NCI-H82 (cell line): Measurements from ENCODE around the gene MRPL28.
"Not testable (repeated sequence)": the region's sequence is repeated elsewhere in the genome, so short reads cannot be mapped to it uniquely, and the experiment has no call there.

Experiments
- DNase-seq: peaks from one replicate; lab custom pipeline; 2025; lab: John Stamatoyannopoulos, UW

MRPL28 gene

DNA sequence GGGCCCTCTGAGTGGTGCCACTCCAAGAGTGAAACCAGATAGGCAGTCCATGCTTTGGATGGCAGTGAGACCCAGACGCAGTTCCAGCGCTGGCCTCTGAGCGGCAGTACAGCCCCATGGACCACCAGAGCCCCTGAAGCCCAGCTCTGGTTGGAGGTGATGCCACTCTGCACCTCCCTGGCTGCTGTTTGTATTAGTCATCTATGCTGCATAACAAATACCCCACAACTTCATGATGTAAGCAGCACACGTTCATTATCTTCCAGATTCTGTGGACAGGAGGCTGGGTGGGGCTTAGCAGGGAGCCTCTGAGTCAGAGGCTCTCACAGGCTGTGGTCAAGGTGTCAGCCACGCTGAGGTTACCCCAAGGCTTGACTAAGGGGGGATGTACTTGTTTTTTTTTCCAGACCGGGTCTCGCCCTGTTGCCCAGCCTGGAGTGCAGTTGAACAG lies 21.6 kb upstream of the MRPL28 start:
- DNase-seq: peak; percentile 75

DNA sequence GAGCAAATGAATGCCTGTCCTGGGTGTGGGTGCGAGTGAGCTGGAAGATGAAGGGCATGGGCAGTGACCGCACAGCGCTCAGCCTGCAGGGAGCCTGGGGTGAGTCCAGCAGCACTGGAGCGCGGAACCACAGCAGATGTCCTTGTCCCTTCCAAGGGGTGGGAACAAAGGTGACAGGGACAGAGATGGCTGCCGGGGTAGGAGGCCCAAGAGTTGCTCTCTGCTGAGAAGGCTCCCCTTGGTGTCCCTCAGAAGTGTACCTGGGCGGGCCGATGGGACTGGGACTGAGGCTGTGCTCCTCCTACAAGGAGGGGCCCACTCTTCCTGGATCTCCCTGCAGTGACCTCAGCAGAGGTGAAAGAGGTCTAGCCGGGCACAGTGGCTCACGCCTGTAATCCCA lies 19.0 kb upstream of the MRPL28 start:
- DNase-seq: no peak

DNA sequence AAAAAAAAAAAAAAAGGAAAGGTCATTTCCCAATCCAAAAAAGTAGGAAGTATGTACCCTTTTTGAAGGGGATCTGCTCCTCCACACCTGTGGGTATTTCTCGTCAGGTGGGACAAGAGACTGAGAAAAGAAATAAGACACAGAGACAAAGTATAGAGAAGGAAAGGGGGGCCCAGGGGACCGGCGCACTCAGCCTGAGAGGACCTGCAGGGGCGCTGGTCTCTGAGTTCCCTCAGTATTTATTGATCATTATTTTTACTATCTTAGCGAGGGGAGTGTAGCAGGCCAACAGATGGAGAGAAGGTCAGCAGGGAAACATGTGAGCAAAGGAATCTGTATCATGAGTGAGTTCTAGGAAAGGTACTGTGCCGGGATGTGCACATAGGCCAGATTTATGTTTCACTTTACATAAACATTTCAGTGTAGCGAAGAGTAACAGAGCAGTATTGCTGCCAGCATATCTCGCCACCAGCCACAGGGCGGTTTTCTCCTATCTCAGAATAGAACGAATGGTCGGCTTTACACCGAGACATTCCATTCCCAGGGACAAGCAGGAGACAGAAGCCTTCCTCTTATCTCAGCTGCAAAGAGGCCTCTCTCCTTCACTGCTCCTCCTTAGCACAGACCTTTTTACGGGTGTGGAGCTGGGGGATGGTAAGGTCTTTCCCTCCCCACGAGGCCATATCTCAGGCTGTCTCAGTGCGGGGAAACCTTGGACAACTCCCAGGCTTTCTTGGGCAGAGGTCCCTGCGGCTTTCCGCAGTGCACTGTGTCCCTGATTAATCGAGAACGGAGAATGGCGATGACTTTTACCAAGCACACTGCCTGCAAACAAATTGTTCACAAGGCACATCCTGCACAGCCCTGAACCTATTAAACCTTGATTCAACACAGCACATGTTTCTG lies 17.7 kb upstream of the MRPL28 start:
- DNase-seq: not testable (repeated sequence)

DNA sequence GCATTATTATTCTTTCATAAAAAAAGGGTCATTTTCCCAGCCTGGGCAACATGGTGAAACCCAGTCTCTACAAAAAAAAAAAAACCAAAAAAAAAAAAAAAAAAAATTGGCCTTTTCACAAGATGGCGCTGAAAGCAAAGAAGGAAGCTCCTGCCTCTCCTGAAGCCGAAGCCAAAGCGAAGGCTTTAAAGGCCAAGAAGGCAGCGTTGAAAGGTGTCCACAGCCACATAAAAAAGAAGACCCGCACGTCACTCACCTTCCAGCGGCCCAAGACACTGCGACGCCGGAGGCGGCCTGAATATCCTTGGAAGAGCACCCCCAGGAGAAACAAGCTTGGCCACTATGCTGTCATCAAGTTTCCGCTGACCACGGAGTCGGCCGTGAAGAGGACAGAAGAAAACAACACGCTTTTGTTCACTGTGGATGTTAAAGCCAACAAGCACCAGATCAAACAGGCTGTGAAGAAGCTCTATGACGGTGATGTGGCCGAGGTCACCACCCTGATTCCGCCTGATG lies 16.4 kb upstream of the MRPL28 start:
- DNase-seq: no peak

DNA sequence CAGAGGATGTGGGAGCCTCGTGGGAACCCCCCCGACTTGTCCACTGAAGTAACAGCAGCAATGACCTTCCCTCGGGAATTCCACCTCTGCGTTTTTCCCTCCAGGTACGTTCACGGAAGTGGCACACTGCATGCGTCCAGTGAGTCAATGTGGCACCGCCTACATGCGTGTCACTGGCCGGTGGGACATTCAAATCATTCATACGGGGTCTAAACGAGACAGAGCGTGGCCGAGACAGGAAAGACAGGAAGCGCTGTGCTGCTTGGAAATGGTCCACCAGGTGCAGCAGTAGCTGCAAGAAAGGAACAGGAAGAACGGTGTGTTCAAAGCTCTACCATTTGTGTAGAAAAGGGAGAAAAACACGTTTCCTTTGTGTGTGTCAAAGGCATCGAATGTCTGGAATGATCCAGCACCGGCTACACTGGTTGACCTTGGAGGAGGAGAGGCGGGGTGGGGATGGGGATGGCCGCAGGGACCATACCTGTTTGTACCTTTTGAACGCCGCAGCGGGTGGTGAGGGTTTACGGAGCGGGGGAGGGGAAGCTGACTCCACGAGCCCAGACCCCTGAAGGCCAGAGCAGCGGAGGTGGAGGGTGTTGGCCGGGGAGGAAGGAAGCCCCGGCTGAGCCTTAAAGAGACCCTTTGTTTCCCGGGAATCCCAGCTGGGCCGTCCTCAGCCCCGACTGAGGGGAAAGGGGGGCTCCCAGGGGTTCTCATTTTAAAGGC lies 13.2 kb upstream of the MRPL28 start:
- no peak for DNase-seq

DNA sequence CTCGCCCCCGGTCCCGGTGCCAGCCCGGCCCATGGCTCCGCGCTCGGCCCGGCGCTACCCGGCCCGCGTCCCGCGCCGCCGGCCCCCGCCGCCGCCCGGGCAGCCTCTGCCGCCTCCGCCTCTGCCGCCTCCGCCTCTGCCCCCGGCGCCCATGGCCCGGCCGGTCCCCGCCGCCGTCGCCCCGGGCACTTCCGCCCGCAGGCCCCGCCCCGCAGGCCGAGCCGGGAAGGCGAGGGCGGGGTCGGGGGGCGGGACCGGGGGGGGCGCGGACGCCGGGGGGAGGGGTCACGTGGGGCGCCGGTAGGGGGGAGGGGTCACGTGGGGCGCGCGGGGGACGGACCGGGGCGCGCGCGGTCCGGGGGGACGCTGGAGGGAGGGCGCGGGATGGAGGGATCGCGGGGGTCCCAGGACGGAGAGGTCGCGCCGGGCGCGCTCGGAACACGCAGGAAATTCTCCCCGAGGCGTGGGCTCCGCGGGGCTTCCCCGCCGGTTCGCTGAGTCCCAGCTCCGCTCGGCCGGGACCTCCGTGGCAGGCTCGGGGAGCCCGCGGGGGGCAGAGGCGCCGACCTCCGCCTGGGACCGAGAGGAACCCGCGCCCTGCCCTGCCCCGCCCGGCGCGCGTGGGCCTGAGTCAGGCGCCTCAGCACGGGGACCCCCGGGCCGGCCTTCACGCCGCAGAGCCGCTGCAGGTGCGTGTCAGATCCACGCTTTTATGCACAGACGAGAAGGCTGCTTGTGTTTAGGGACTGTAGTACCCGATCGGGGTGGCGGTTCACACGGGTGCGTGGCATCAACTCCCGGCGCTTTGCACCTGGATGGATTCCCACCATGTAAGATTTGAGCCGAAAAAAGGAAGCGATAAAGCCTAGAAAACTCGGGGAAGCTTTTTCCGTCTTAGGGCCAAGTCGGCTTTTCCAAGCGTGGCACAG lies 11.7 kb upstream of the MRPL28 start, which contains the start of gene PGAP6:
TSS of gene PGAP6 (minus strand) at position 190 of the 929 bp plus-strand sequence. CDS start at position 33, 157 bp downstream.
- DNase-seq: peak; percentile 68

DNA sequence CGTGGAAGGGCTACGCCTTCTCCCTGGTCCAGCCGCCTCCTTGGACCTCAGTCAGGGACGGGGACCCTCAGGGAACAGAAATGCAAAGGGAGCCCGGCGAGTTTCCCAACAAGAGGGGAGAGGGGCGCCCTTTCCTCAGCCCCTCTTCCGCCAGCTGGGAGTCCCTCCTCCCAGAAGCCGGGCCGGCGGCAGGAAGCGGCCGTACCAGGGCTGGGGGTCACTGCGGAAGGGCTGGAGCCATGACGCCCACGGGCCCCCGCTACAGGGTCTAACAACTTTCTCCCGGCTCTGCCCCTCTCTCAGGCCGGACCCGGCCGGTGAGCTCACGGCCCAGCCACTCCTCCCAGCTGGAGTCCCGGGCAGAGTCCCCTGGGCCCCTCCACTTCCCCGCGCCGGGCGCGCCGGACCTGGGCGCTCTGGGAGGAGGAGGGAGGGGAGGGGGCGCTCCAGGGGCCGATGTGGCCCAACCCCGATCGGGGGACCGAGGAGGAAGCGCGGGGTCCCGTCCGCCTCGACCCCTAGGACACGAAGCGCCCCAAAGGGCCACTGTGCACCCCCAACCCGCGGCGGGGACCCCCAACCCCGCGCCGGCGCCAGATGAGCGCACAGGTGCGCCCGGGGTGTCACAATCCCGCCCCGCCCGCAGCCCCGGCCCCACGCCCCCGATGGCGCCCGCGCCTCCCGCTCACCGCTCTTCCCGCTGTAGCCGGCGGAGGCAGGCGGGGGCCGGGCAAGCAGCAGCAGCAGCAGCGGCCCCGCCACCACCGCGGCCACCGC lies 10.9 kb upstream of the MRPL28 start:
- peak; percentile 54 for DNase-seq

DNA sequence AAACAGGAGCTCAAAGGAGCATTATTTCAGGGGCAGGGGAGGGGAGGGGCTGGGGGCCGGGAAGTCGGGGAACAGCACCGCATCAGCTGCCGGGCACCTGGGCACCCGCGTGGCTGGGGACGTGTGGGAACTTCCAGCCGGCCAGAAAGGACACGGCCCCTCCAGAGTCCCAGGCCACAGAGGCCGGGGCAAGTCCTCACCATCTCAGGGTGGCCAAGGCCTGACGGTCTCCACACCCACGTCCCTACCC lies 10.3 kb upstream of the MRPL28 start:
- DNase-seq: no peak

DNA sequence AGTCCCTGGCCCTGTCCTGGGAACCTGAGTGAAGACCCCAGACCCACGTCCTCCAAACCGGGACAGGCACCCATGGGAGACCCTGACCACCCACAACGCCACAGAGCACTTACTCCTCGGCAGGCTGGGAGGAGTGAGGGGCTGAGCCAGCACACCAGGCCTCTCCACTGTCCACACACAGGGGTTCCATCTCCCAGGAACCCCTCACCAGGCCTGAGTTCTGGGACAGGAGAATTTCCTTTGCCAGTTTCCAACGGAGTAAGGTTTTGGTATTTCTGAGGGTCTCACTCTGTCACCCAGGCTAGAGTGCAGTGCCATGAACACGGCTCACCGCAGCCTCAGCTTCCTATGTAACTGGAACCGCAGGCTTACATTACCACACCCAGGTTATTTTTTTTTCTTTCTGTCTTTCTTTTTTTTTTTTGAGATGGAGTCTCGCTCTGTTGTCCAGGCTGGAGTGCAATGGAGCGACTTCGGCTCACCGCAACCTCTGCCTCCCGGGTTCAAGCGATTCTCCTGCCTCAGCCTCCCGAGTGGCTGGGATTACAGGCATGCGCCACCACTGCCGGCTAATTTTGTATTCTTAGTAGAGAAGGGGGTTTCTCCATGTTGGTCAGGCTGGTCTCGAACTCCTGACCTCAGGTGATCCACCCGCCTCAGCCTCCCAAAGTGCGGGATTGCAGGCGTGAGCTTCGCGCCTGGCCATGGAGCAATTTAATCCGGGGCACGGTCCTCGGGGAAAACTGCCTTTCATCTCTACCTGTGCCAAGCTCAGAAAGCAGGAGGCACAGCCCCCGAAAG lies 9.8 kb upstream of the MRPL28 start:
- DNase-seq: no peak

DNA sequence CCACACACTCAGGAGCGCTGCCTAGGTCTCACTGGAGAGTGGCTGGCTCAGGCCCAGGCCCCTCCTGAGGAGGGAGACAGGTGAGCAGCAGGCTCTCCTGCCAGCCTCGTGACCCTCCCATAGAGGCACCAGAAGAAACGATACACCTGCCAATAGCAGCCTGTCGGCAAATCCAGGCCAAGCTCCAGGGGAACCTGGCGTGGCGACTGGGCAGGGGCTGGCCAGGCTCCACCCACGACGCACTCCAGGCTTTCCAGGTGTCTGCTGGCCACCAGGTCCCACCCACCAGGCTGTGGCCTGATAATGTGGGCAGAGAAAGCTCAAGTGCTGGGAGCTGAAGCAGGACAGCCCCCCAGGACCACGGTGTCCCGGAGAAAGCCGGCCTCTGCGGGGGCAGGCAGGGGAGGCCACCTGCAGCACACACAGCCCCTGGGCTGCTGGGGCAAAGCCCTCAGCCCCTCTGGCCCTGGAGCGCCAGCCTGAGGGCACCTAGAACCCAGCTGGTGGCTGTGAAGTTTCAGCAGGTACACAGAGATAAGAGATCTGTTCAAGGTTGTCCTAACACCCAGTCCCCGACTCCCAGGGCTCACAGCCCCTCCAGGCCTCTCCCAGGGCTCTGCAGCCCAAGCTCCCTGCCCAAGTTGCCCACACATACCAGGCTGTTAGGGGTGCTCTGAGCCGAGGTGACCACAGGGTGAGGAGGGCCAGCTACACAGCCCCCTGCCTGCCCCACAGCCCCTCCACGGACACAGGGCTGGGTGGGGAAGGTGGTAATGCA lies 9.0 kb upstream of the MRPL28 start:
- DNase-seq: no peak

DNA sequence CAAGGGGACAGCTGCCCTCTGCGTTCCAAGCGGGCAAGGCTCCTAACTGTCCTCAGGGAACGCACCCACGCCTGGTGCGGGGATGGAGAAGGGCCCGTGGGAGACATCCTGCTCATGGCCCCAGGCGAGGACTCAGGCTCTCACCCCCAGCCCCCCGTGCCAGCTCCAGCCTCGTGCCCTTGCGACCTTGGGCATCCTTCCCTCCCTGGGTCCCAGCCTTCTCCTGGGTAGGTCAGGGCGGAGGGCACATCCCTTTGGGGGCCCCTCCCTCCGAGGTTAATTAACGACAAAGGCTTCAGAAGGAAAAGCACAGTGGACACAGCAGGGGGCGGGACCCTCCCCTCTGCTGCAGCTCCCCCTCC lies 8.5 kb upstream of the MRPL28 start:
- DNase-seq: no peak

DNA sequence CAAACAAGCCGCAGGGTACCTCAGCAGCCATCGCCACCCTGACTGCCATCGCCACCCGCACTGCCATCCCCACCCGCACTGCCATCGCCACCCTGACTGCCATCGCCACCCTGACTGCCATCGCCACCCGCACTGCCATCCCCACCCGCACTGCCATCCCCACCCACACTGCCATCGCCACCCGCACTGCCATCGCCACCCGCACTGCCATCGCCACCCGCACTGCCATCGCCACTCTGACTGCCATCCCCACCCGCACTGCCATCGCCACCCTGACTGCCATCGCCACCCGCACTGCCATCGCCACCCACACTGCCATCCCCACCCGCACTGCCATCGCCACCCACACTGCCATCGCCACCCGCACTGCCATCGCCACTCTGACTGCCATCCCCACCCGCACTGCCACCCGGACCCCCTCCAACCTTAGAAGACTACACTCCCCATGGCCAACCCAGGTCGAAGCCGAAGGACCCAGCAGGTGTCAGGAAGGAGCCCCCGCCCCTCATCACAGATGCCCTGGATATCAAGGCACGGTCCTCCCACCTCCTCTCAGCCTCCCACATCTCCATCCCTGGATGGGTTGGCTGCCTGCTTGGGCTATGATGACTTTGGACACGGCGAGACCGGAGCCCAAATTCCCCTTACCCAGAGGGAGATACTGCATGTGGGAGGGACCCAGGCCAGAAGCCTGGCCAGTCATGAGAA lies 7.9 kb upstream of the MRPL28 start:
- DNase-seq: not testable (repeated sequence)

DNA sequence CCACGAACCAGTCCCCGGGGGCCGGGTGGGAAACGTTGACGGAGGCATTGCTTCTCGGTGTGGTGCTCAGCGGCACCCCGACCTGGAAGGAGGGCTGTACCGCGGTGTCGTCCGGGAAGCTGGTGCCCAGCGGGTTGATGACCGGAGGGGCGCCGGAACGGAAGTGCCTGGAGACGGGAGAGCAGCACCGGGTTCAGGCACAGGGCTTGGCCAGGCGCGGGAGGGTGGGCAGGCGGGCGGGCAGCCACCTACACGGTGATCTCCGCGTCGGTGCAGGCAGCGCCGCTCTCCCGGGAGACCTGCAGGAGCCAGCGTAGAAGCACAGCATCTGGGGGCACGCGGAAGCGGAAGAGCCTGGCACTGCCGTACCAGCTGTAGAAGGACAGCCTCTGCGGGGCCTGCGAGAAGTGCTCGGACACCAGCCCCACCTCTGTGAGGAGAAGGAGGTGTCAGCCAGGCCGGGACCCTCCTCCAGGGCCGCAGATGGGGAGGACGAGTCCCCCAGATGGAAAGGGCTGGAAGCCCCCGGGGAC lies 7.1 kb upstream of the MRPL28 start:
- no peak for DNase-seq

DNA sequence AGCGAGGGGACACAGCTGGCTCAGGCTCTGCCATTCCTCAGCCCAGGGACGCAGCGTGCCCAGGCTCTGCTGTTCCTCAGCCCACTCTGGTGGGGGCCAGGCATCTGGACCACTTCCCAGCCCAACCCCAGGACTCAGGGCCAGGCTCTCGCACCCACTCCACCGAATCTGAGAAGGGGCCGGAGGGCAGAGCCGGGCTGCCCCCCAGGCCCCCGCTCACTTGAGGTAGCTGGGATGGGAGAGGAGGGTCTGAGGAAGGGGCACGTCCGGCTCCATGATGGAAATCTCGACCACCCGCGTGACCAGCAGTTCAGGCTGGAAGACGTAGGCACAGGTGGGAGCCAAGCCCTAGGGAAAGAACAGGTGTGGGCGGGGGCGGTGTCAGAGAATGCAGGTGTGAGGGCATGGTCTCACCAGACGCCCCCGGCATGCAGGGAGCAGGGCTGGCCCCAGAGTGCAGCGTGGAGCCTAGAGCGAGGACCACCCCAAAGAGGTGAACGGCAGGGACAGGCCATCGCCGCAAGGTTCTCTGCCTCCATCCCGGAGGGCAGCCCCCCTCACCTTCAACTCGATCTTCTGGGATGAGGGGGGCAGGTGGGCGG lies 6.6 kb upstream of the MRPL28 start:
- DNase-seq: no peak

DNA sequence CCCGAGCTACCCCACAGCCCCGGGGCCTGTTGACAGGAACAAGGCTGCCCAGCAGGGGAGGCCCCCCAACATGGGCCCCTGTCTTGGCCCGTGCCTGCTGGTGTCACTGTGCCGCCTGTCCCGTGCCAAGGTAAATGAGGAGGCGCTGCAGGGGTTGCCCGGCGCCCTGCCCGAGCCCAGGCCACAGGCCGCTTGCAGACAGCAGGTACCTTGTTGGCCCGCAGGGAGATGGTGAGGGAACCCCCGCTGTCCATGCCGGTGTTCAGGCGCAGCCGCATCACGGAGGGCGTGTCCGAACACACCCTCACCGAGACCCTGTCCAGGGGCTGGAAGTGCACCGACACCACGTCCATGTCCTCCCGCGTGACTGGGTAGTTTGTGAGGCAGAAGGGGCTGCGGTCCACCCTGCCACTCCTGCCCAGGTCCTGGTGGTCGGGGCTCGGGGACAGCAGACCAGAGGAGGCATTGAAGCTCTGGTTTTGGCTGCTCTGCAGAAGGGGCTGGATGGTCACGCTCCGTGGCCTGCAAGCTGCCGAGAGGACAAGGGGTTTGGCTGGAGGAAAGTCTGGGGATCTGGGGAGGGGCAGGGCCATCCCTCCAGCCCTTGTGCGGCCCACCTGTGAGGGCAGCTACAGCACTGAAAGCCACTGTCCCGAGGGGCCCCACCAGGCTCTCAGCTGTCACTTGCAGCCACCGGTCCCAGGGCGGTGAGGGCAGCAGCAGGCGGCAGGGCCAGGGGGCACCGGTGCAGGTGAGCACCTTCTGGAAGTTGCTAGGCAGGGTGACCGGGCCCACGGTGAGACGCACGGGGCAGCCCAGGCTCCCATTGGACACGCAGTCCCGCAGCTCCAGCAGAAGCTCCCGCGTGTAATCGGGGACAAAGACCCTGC lies 5.8 kb upstream of the MRPL28 start:
- DNase-seq: no peak

DNA sequence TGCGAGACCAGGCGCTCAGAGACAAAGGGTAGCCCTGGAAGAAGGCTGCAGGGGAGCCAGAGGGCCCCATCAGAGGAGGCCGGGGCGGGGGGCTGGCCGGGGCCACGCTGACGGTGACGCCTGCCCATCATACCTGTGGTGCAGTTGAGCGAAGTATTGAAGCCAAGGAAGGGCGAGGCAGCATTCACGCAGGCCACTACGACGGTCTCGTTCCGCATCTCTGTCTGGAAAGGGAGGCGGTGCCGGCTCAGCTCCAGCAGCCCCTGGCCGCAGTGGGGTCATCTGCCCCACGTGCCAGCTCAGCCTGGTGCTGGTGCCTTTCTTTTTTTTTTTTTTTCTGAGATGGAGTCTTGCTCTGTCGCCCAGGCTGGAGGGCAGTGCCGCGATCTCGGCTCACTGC lies 4.9 kb upstream of the MRPL28 start:
- no peak for DNase-seq

DNA sequence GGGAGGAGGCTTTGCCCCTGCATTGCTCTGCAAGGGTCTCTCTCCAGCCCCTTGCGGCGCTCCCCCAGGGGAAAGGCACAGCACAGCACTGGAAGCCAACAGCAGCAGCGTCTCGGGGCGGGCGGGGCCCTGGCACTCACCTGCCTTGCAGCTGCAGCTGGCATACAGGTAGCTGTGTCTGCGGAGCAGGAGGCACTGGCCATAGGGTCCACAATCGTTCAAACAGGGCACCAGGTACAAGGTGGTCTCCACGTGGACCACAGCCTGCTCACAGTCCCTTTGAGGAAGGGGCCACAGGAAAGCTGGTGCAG lies 4.2 kb upstream of the MRPL28 start:
- DNase-seq: no peak
